Liver (tissue), 3 donors: Measurements from ENCODE around the gene ZC3H18.

ENCODE experiments used
- ATF3 ChIP-seq: IDR thresholded peaks from 2 replicates; pipeline ENCODE4 v1.6.1; 2016; ENCODE audit warnings: antibody characterized with exemption
- GABPA ChIP-seq, 2 donors: IDR thresholded peaks in 1 of 2; conservative IDR thresholded peaks in 1 of 2; 2 replicates each; pipeline ENCODE4 v1.6.1; 2016; ENCODE audit warnings: antibody characterized with exemption in 2 of 2, mild to moderate bottlenecking in 1 of 2, moderate library complexity in 1 of 2
- JUND ChIP-seq, 2 donors: IDR thresholded peaks; 2 replicates each; pipeline ENCODE4 v1.6.1; 2016; ENCODE audit warnings: antibody characterized with exemption in 2 of 2
- RAD21 ChIP-seq, 2 donors: IDR thresholded peaks; 2 replicates each; pipeline ENCODE4 v1.6.1; 2016; ENCODE audit warnings: antibody characterized with exemption in 2 of 2, mild to moderate bottlenecking in 2 of 2
- TF ChIP-seq, protein P1 (sequence below): fragments of 150-350 bp; IDR thresholded peaks from 2 replicates; pipeline ENCODE4 v1.5.1; 2017; ENCODE audit warnings: improper control_type of control experiment, low read depth, low read length; ENCODE audit not compliant: missing input control
- TF ChIP-seq, protein P2 (sequence below): IDR thresholded peaks from 2 replicates; pipeline ENCODE4 v1.6.1; 2016; ENCODE audit warnings: antibody characterized with exemption
- donor health status: healthy.
- donor health status: healthy.

DNA sequence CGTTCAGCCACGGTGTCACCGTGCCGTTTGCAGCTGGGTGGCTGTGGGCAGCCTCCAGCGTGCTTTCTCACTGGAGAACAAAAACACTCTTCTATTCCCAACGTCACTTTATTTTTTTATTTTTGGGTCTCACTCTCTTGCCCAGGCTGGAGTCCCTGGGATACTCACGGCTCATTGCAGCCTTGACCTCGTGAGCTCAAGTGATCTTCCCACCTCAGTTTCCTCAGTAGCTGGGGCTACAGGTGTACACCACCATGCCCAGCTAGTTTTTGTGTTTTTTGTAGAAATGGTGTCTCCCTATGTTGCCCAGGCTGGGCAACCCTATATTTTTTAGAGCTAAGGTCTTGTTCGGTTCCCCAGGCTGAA lies 34.4 kb upstream of the ZC3H18 start:
- TF ChIP-seq, protein P1, sequence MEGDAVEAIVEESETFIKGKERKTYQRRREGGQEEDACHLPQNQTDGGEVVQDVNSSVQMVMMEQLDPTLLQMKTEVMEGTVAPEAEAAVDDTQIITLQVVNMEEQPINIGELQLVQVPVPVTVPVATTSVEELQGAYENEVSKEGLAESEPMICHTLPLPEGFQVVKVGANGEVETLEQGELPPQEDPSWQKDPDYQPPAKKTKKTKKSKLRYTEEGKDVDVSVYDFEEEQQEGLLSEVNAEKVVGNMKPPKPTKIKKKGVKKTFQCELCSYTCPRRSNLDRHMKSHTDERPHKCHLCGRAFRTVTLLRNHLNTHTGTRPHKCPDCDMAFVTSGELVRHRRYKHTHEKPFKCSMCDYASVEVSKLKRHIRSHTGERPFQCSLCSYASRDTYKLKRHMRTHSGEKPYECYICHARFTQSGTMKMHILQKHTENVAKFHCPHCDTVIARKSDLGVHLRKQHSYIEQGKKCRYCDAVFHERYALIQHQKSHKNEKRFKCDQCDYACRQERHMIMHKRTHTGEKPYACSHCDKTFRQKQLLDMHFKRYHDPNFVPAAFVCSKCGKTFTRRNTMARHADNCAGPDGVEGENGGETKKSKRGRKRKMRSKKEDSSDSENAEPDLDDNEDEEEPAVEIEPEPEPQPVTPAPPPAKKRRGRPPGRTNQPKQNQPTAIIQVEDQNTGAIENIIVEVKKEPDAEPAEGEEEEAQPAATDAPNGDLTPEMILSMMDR = no peak
- TF ChIP-seq RAD21 (IDR thresholded peaks at IDR 0.05) (no peak), JUND (IDR thresholded peaks at IDR 0.05) (no peak), ATF3 (no peak), GABPA (IDR thresholded peaks at IDR 0.05 in 1 of 2, conservative IDR thresholded peaks at IDR 0.05 in 1 of 2) (no peak)
- TF ChIP-seq, protein P2, sequence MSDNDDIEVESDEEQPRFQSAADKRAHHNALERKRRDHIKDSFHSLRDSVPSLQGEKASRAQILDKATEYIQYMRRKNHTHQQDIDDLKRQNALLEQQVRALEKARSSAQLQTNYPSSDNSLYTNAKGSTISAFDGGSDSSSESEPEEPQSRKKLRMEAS = no peak
